Measurements from ENCODE around the gene CECR2. TPM values are rescaled to one million over a fixed set of nuclear protein-coding genes. Genes with fewer than 3 reads are reported as not detected.

The CECR2 gene
- total and polyA plus RNA-seq, 10 of the 15 experiments (the other 5 are each of a cell fraction or from before 2014, with no cell fraction given), result 0.01 to 0.08 (median 0.01) TPM; not detected in 7

DNA sequence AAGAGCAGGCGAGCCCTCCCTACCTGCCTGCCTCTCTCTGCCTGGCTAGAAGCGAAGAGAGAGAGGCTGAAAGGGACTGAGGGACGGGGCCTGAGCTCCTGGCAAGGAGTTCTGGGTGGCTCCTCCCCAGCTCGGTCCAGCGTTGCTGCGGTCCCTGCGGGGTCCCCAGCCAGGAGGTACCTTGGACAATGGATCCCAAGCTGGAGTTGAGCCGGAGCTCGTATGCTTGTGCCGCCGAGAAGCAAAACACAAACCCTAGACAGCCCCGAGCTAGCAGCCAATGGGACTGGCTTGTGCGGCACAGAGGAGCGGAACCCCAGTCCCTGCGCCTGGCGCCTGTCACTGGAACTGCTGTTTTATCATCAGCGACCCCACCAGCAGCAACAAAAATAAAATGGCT is 212.4 kb downstream of the CECR2 start (continued):
- TF ChIP-seq, protein P1, sequence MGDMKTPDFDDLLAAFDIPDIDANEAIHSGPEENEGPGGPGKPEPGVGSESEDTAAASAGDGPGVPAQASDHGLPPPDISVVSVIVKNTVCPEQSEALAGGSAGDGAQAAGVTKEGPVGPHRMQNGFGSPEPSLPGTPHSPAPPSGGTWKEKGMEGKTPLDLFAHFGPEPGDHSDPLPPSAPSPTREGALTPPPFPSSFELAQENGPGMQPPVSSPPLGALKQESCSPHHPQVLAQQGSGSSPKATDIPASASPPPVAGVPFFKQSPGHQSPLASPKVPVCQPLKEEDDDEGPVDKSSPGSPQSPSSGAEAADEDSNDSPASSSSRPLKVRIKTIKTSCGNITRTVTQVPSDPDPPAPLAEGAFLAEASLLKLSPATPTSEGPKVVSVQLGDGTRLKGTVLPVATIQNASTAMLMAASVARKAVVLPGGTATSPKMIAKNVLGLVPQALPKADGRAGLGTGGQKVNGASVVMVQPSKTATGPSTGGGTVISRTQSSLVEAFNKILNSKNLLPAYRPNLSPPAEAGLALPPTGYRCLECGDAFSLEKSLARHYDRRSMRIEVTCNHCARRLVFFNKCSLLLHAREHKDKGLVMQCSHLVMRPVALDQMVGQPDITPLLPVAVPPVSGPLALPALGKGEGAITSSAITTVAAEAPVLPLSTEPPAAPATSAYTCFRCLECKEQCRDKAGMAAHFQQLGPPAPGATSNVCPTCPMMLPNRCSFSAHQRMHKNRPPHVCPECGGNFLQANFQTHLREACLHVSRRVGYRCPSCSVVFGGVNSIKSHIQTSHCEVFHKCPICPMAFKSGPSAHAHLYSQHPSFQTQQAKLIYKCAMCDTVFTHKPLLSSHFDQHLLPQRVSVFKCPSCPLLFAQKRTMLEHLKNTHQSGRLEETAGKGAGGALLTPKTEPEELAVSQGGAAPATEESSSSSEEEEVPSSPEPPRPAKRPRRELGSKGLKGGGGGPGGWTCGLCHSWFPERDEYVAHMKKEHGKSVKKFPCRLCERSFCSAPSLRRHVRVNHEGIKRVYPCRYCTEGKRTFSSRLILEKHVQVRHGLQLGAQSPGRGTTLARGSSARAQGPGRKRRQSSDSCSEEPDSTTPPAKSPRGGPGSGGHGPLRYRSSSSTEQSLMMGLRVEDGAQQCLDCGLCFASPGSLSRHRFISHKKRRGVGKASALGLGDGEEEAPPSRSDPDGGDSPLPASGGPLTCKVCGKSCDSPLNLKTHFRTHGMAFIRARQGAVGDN (IDR thresholded peaks at IDR 0.05), result no peak
- no peak for TF ChIP-seq TAF1 (IDR thresholded peaks at IDR 0.05; ENCODE audit: borderline replicate concordance, low read depth, low read length)
- no peak for TF ChIP-seq ZBED1 (IDR thresholded peaks at IDR 0.05; ENCODE audit: borderline replicate concordance)
- TF ChIP-seq SMAD1 (IDR thresholded peaks at IDR 0.05; ENCODE audit: low read depth, partially characterized antibody), result no peak
- TF ChIP-seq, protein P2, sequence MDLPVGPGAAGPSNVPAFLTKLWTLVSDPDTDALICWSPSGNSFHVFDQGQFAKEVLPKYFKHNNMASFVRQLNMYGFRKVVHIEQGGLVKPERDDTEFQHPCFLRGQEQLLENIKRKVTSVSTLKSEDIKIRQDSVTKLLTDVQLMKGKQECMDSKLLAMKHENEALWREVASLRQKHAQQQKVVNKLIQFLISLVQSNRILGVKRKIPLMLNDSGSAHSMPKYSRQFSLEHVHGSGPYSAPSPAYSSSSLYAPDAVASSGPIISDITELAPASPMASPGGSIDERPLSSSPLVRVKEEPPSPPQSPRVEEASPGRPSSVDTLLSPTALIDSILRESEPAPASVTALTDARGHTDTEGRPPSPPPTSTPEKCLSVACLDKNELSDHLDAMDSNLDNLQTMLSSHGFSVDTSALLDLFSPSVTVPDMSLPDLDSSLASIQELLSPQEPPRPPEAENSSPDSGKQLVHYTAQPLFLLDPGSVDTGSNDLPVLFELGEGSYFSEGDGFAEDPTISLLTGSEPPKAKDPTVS (IDR thresholded peaks at IDR 0.05; ENCODE audit: low read depth, low read length), result no peak
- TF ChIP-seq SMAD5 (IDR thresholded peaks at IDR 0.05; ENCODE audit: low read depth), result no peak

DNA sequence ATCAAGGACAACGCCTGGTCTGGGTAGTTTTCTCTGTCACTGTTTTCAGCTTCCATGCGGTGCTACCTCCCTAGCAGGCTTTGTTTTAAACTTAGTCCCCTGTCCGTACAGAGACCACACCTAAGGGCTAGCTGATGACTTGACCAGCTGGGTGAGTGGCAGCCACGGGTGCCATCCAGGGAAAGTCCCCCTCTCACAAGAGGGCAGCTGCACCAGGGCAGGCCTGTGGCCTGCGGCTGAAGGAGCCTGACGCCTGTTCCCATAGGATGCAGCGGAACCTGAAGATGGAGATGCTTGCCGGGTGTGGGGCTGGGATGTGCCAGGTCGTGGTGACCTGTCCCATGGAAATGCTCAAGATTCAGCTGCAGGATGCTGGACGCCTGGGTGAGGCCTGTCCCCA is 213.9 kb downstream of the CECR2 start:
- 60% methylated on average over 10 of the region's 10 CpGs for WGBS (ENCODE audit: insufficient coverage, insufficient replicate concordance, low lambda C conversion rate, missing lambda C conversion rate)
- ATAC-seq (no peak), DNase-seq (ENCODE audit: low read depth, low spot score) (no peak), FAIRE-seq (no peak)
- Histone ChIP-seq H4K20me1 (ENCODE audit: control insufficient read depth, insufficient read depth) (no peaks in the 10 kb centered on the region), H3K79me2 (ENCODE audit: control insufficient read depth, insufficient read depth, low read length) (no peaks in the 10 kb centered on the region), H2AFZ (ENCODE audit: control insufficient read depth, low read depth, low read length) (no peak overlapping the region), H3K4me2 (ENCODE audit: control insufficient read depth, insufficient read depth) (no peak overlapping the region), H3K27ac (ENCODE audit: control insufficient read depth, insufficient read depth) (no peak overlapping the region), H3K9ac (ENCODE audit: control insufficient read depth, insufficient read depth, low read length) (no peak overlapping the region), H3K9me3 (replicated peaks; ENCODE audit: control insufficient read depth, insufficient read depth, low read length) (no peaks in the 10 kb centered on the region), H3K27me3 (replicated peaks in 1 of 2; ENCODE audit: control insufficient read depth in 2 of 2, insufficient read depth in 2 of 2, low read length in 1 of 2) (no peaks in the 10 kb centered on the region; a peak in 2 of 4 replicates), H3K4me3 (no peak overlapping the region), H3K4me1 (ENCODE audit: control insufficient read depth, insufficient read depth, low read length) (no peaks in the 10 kb centered on the region), H3K36me3 (ENCODE audit: control insufficient read depth in 2 of 2, insufficient read depth in 2 of 2, low read length in 1 of 2) (no peaks in the 10 kb centered on the region; a peak in 1 of 4 replicates)
- ChIA-PET RAD21 (ENCODE audit: unreplicated experiment) (no interaction called here), SMC1A (ENCODE audit: uncharacterized antibody, unreplicated experiment) (no interaction called here), CTCF (no interaction called here), POLR2A (no interaction called here)
- intact Hi-C loops (cut with micrococcal nuclease; ENCODE audit: unreplicated experiment), result no loop called here
- no peak for TF ChIP-seq POLR2AphosphoS2 (IDR thresholded peaks at IDR 0.05; ENCODE audit: low read depth, low read length)
- TF ChIP-seq HDAC2 (IDR thresholded peaks at IDR 0.05), result no peak
- no peak for TF ChIP-seq SRF (IDR thresholded peaks at IDR 0.05; ENCODE audit: low read depth in 2 of 2, low read length in 2 of 2)
- TF ChIP-seq, protein P2 (IDR thresholded peaks at IDR 0.05; ENCODE audit: low read depth, low read length), result no peak
- TF ChIP-seq MYB (IDR thresholded peaks at IDR 0.05; ENCODE audit: borderline replicate concordance, low read depth, low read length), result no peak
- no peak for TF ChIP-seq SP1 (IDR thresholded peaks at IDR 0.05; ENCODE audit: low read depth, low read length)
- TF ChIP-seq, protein P3, sequence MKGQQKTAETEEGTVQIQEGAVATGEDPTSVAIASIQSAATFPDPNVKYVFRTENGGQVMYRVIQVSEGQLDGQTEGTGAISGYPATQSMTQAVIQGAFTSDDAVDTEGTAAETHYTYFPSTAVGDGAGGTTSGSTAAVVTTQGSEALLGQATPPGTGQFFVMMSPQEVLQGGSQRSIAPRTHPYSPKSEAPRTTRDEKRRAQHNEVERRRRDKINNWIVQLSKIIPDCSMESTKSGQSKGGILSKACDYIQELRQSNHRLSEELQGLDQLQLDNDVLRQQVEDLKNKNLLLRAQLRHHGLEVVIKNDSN (IDR thresholded peaks at IDR 0.05; ENCODE audit: borderline replicate concordance, extremely low read length, insufficient read depth, low read depth, low read length), result no peak
- no peak for TF ChIP-seq BRCA1 (IDR thresholded peaks at IDR 0.05; ENCODE audit: low read depth, low read length)
- no peak for TF ChIP-seq TCF7 (IDR thresholded peaks at IDR 0.05; ENCODE audit: borderline replicate concordance)
- TF ChIP-seq IKZF1 (conservative IDR thresholded peaks at IDR 0.05), result no peak
- in situ Hi-C loops (cut with MboI), result no loop called here
- BruUV-seq (replicated peaks), result no TSS peak
